GM12878 (cell line): ENCODE measurements around the gene ZNF717. TPM values are rescaled to one million over a fixed set of nuclear protein-coding genes. Genes with fewer than 3 reads are reported as not detected.

Experiments used
- ATAC-seq: fragments of 200-7000 bp; cut with Tn5 transposase; 3 replicates; pipeline ENCODE4 v1.9.1; 2020; ENCODE audit warnings: mild to moderate bottlenecking, moderate library complexity
- BruUV-seq: library from RNA; stranded (reverse); fragments of 400-500 nt; replicated peaks from 2 replicates; lab custom pipeline; 2021; lab: Mats Ljungman, UMichigan
- CTCF ChIA-PET: fragments of 300-600 bp; sonication (Branson Sonifier 250); formaldehyde crosslinking; extraction: SDS; loops from one replicate; lab custom pipeline; 2021; ENCODE audit warnings: inconsistent platforms; lab: Yijun Ruan, JAX
- POLR2A ChIA-PET: fragments of 350-600 bp; formaldehyde crosslinking; extraction: SDS; loops from one replicate; lab custom pipeline; 2021; ENCODE audit warnings: inconsistent platforms; lab: Charles Lee
- RAD21 ChIA-PET: fragments of 300-600 bp; sonication (Branson Sonifier 250); formaldehyde crosslinking; loops from one replicate; lab custom pipeline; 2023; ENCODE audit warnings: antibody characterized with exemption; ENCODE audit not compliant: unreplicated experiment; lab: Charles Lee
- SMC1A ChIA-PET: fragments of 300-600 bp; sonication (Branson Sonifier 250); formaldehyde crosslinking; loops from one replicate; lab custom pipeline; 2023; ENCODE audit not compliant: unreplicated experiment, uncharacterized antibody; lab: Charles Lee
- DNase-seq: peaks from one replicate; pipeline ENCODE4 v3.0.0-alpha.2; 2011; ENCODE audit warnings: low read depth, low spot score
- FAIRE-seq: peaks from 3 replicates; lab custom pipeline; 2011; peaks lifted over from hg19 to GRCh38; lab: Jason Lieb, UNC
- H2AFZ ChIP-seq: 2 replicates; pipeline ENCODE4 v1.6.0; 2011; ENCODE audit warnings: low read depth, low read length, control low read depth; ENCODE audit not compliant: control insufficient read depth
- H3K27ac ChIP-seq: 2 replicates; pipeline ENCODE4 v1.5.1; 2011; ENCODE audit warnings: control low read depth; ENCODE audit not compliant: control insufficient read depth, insufficient read depth
- H3K27me3 ChIP-seq, 2 experiments: replicated peaks in 1 of 2; 2 replicates each; pipeline versions ENCODE4 v1.6.0 to v1.6.1; 2011; ENCODE audit warnings: low read length in 1 of 2; ENCODE audit not compliant: control insufficient read depth in 2 of 2, insufficient read depth in 2 of 2
- H3K36me3 ChIP-seq, 2 experiments: 2 replicates each; pipeline ENCODE4 v1.5.1; 2011; ENCODE audit warnings: low read length in 1 of 2; ENCODE audit not compliant: control insufficient read depth in 2 of 2, insufficient read depth in 2 of 2
- H3K4me1 ChIP-seq: 2 replicates; pipeline ENCODE4 v1.6.1; 2011; ENCODE audit warnings: mild to moderate bottlenecking, low read length, moderate library complexity, mixed read lengths; ENCODE audit not compliant: control insufficient read depth, insufficient read depth
- H3K4me2 ChIP-seq: 2 replicates; pipeline ENCODE4 v1.6.0; 2011; ENCODE audit warnings: control low read depth; ENCODE audit not compliant: control insufficient read depth, insufficient read depth
- H3K4me3 ChIP-seq: fragments of 200-600 bp; sonication (generic); 2 replicates; pipeline ENCODE4 v1.5.1; 2016
- H3K79me2 ChIP-seq: 2 replicates; pipeline ENCODE4 v1.6.0; 2011; ENCODE audit warnings: low read length; ENCODE audit not compliant: control insufficient read depth, insufficient read depth
- H3K9ac ChIP-seq: 2 replicates; pipeline ENCODE4 v1.8.0; 2011; ENCODE audit warnings: low read length, control low read depth, mixed read lengths; ENCODE audit not compliant: control insufficient read depth, insufficient read depth
- H3K9me3 ChIP-seq: replicated peaks from 3 replicates; pipeline ENCODE4 v1.5.1; 2011; ENCODE audit warnings: mild to moderate bottlenecking, low read length; ENCODE audit not compliant: control insufficient read depth, insufficient read depth
- H4K20me1 ChIP-seq: 2 replicates; pipeline ENCODE4 v1.6.0; 2011; ENCODE audit not compliant: control insufficient read depth, insufficient read depth
- RELA ChIP-seq: fragments of 450-650 bp; IDR thresholded peaks from 2 replicates; pipeline ENCODE4 v1.8.0; 2014; ENCODE audit warnings: borderline replicate concordance; ENCODE audit not compliant: partially characterized antibody
- YY1 ChIP-seq: IDR thresholded peaks from 2 replicates; pipeline ENCODE4 v1.6.1; 2011; ENCODE audit warnings: low read depth, mild to moderate bottlenecking, low read length
- ZNF207 ChIP-seq: fragments of 450-650 bp; IDR thresholded peaks from 2 replicates; pipeline ENCODE4 v1.6.1; 2014; ENCODE audit warnings: antibody characterized with exemption, mild to moderate bottlenecking, borderline replicate concordance
- WGBS: methylation state at CpG from one replicate; pipeline ENCODE4 v1.1.6; 2016; ENCODE audit warnings: low lambda C conversion rate; ENCODE audit not compliant: insufficient replicate concordance, insufficient coverage; ENCODE audit errors: missing lambda C conversion rate; 5-methylcytosine and 5-hydroxymethylcytosine counted together
- in situ Hi-C: fragments of 300-500 bp; cut with MboI; formaldehyde crosslinking; loops from 9 replicates; pipeline ENCODE4 v1.14.3; 2018; ENCODE audit warnings: mixed read lengths
- intact Hi-C: fragments of 100-400 bp; cut with micrococcal nuclease; formaldehyde crosslinking; loops from one replicate; pipeline ENCODE4 v1.14.2; 2022; ENCODE audit not compliant: unreplicated experiment
- polyA plus RNA-seq, 11 experiments: library from polyadenylated mRNA; depleted of rRNA in 4 of 11; unstranded in 6 of 11; stranded (reverse) in 5 of 11; fragments of >200 nt; fragmentation: Nextera tagmentation in 4 of 11; fragmentation: Illumina TruSeq in 1 of 11; extraction: Ambion mirVana in 4 of 11; extraction: Trizol in 1 of 11; gene quantifications; 1 replicate in 1 of 11; 2 replicates in 10 of 11; pipeline versions ENCODE4 v1.2.1 to v1.2.3, GENCODE V29; 2011 to 2016; ENCODE audit warnings: inconsistent platforms in 2 of 11, missing spikeins in 2 of 11, low read depth in 1 of 11
- total RNA-seq, 4 experiments: library from RNA; depleted of rRNA in 3 of 4; stranded (reverse); fragments of >200 nt in 3 of 4; fragmentation: Illumina TruSeq in 1 of 4; extraction: Trizol in 1 of 4; gene quantifications; 2 replicates each; pipeline versions ENCODE4 v1.2.1 to v1.2.3, GENCODE V29; 2013 to 2021
- TF ChIP-seq, protein P1 (sequence below): fragments of 450-650 bp; IDR thresholded peaks from 2 replicates; pipeline ENCODE4 v1.6.1; 2017; ENCODE audit warnings: mild to moderate bottlenecking

ZNF717 gene
- total and polyA plus RNA-seq, 10 of the 15 experiments (the other 5 are each of a cell fraction or from before 2014, with no cell fraction given) = 2.8 to 25.9 (median 8.7) TPM

DNA sequence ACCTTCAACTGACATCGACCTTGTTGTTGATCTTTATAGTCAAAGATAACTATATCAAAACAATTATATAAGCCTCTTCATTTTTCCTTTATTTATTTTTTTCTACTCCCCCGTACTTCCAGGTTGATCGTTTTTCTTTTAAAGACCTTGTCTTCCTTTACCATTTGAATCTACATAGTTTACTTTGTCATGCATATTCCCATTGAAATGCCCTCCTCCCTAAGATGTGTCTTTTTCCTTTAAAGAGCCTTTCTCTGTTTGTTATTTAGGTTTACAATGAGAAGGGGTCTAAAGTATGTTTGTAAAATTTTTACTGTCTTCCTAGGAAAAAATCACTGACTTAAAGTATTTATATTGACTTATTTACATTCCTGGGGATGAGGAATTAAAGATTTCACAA lies 29.4 kb upstream of the ZNF717 start:
- no peak for TF ChIP-seq RELA
- TF ChIP-seq, protein P1, sequence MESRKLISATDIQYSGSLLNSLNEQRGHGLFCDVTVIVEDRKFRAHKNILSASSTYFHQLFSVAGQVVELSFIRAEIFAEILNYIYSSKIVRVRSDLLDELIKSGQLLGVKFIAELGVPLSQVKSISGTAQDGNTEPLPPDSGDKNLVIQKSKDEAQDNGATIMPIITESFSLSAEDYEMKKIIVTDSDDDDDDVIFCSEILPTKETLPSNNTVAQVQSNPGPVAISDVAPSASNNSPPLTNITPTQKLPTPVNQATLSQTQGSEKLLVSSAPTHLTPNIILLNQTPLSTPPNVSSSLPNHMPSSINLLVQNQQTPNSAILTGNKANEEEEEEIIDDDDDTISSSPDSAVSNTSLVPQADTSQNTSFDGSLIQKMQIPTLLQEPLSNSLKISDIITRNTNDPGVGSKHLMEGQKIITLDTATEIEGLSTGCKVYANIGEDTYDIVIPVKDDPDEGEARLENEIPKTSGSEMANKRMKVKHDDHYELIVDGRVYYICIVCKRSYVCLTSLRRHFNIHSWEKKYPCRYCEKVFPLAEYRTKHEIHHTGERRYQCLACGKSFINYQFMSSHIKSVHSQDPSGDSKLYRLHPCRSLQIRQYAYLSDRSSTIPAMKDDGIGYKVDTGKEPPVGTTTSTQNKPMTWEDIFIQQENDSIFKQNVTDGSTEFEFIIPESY = no peak
- DNase-seq (no peak), ATAC-seq (no peak), FAIRE-seq (no peak)
- ChIA-PET SMC1A (no interaction called here), POLR2A (no interaction called here), RAD21 (no interaction called here), CTCF (no interaction called here)
- no peak overlapping the region for H3K4me2 ChIP-seq
- no peaks in the 10 kb centered on the region for H3K9me3 ChIP-seq
- BruUV-seq = no TSS peak
- H3K36me3 ChIP-seq = no peaks in the 10 kb centered on the region
- no peak overlapping the region for H2AFZ ChIP-seq
- no peaks in the 10 kb centered on the region for H4K20me1 ChIP-seq
- H3K27ac ChIP-seq = no peak overlapping the region
- intact Hi-C loops = no loop called here
- H3K4me1 ChIP-seq = no peaks in the 10 kb centered on the region
- no peaks in the 10 kb centered on the region for H3K27me3 ChIP-seq
- H3K9ac ChIP-seq = no peak overlapping the region
- in situ Hi-C loops = no loop called here
- no peak overlapping the region for H3K4me3 ChIP-seq
- no peaks in the 10 kb centered on the region for H3K79me2 ChIP-seq
- WGBS = 0% methylated on average over 3 of the region's 3 CpGs

DNA sequence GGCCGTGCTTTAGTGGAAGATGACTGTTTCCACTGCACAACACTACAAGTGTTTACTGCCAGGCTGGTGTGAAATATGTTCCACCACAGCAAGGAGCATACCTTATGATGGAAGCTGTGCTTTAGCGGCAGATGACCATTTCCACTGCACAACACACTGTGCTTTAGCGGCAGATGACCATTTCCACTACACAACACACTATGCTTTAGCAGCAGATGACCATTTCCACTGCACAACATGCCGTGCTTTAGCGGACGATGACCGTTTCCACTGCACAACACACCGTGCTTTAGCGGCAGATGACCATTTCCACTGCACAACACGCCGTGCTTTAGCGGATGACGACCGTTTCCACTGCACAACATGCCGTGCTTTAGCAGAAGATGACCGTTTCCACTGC lies 2.8 kb downstream of the ZNF717 start:
- Histone ChIP-seq H3K27me3 (no peaks in the 10 kb centered on the region), H3K4me3 (no peak overlapping the region), H3K36me3 (peaks cover 0 to 10% of the 10 kb centered on the region in 2 experiments; a peak in 1 of 4 replicates), H3K27ac (no peak overlapping the region), H3K4me2 (no peak overlapping the region), H2AFZ (no peak overlapping the region), H3K4me1 (no peaks in the 10 kb centered on the region), H3K9ac (no peak overlapping the region), H3K79me2 (no peaks in the 10 kb centered on the region; the same call in none of the 2 replicates), H3K9me3 (peaks cover 26% of the 10 kb centered on the region), H4K20me1 (no peaks in the 10 kb centered on the region)
- 93% methylated on average over 16 of the region's 16 CpGs for WGBS
- POLR2A ChIA-PET = no interaction called here
- no peak for DNase-seq
- RAD21 ChIA-PET = no interaction called here
- ATAC-seq = no peak
- SMC1A ChIA-PET = no interaction called here
- no peak for FAIRE-seq
- BruUV-seq = no TSS peak
- intact Hi-C loops = loop anchor here (10.0 kb wide), 1 partner anchor 1152 kb away; no protein-coding TSS in a partner anchor
- in situ Hi-C loops = no loop called here
- CTCF ChIA-PET = no interaction called here
- TF ChIP-seq ZNF207 (no peak), YY1 (no peak)
- TF ChIP-seq, protein P1 = 0 out of 2 replicates have a peak, but pooled peaks have one; percentile 56
